GM12878 (cell line): ENCODE measurements around the gene NASP. TPM values are rescaled to one million over a fixed set of nuclear protein-coding genes. Genes with fewer than 3 reads are reported as not detected.

Experiments
- ATF3 ChIP-seq: IDR thresholded peaks from 2 replicates; pipeline ENCODE4 v1.6.1; 2011; ENCODE audit warnings: low read depth, mild to moderate bottlenecking, low read length, moderate library complexity, borderline replicate concordance; ENCODE audit errors: extremely low read depth
- CBX5 ChIP-seq: sonication (generic); IDR thresholded peaks from 2 replicates; pipeline ENCODE4 v1.6.1; 2016; ENCODE audit warnings: low read depth, moderate library complexity, mild to moderate bottlenecking, inconsistent platforms
- CREM ChIP-seq: IDR thresholded peaks from 2 replicates; pipeline ENCODE4 v1.6.1; 2014; ENCODE audit warnings: antibody characterized with exemption, low read depth
- HCFC1 ChIP-seq: fragments of 150-350 bp; IDR thresholded peaks from 2 replicates; pipeline ENCODE4 v1.6.1; 2014; ENCODE audit warnings: low read length
- IKZF1 ChIP-seq: fragments of 450-650 bp; conservative IDR thresholded peaks from 2 replicates; pipeline ENCODE4 v1.6.1; 2017; ENCODE audit warnings: antibody characterized with exemption, mild to moderate bottlenecking
- JUND ChIP-seq: IDR thresholded peaks from 2 replicates; pipeline ENCODE4 v1.6.1; 2012; ENCODE audit warnings: low read depth, mild to moderate bottlenecking, low read length, improper control_type of control experiment, moderate library complexity
- MEF2B ChIP-seq: fragments of 450-650 bp; IDR thresholded peaks from 2 replicates; pipeline ENCODE4 v1.6.1; 2018; ENCODE audit warnings: mild to moderate bottlenecking, moderate library complexity; ENCODE audit not compliant: partially characterized antibody, poor library complexity, severe bottlenecking
- NFYA ChIP-seq: IDR thresholded peaks from 2 replicates; pipeline ENCODE4 v1.6.1; 2011; ENCODE audit warnings: low read depth, mild to moderate bottlenecking, low read length, improper control_type of control experiment, borderline replicate concordance
- NR2F1 ChIP-seq: fragments of 450-650 bp; conservative IDR thresholded peaks from 2 replicates; pipeline ENCODE4 v1.6.1; 2017; ENCODE audit warnings: mild to moderate bottlenecking
- PAX5 ChIP-seq: IDR thresholded peaks from 2 replicates; pipeline ENCODE4 v1.6.1; 2011; ENCODE audit warnings: low read depth, low read length, borderline replicate concordance
- PBX3 ChIP-seq: IDR thresholded peaks from 2 replicates; pipeline ENCODE4 v1.6.1; 2011; ENCODE audit warnings: mild to moderate bottlenecking, low read depth, low read length, moderate library complexity; ENCODE audit not compliant: insufficient replicate concordance
- POLR2A ChIP-seq: IDR thresholded peaks from 2 replicates; pipeline ENCODE4 v1.6.1; 2011; ENCODE audit warnings: low read depth, mild to moderate bottlenecking, low read length
- RCOR1 ChIP-seq: conservative IDR thresholded peaks from 2 replicates; pipeline ENCODE4 v1.6.1; 2012; ENCODE audit warnings: low read depth, low read length, improper control_type of control experiment
- RELA ChIP-seq: fragments of 450-650 bp; IDR thresholded peaks from 2 replicates; pipeline ENCODE4 v1.8.0; 2014; ENCODE audit warnings: borderline replicate concordance; ENCODE audit not compliant: partially characterized antibody
- SUPT20H ChIP-seq: IDR thresholded peaks from 2 replicates; pipeline ENCODE4 v1.6.1; 2011; ENCODE audit warnings: low read depth, mild to moderate bottlenecking, low read length, moderate library complexity, borderline replicate concordance; ENCODE audit not compliant: control insufficient read depth
- YY1 ChIP-seq: IDR thresholded peaks from 2 replicates; pipeline ENCODE4 v1.6.1; 2011; ENCODE audit warnings: low read depth, mild to moderate bottlenecking, low read length
- ZBED1 ChIP-seq: IDR thresholded peaks from 2 replicates; pipeline ENCODE4 v1.6.1; 2016; ENCODE audit warnings: borderline replicate concordance
- ZNF207 ChIP-seq: fragments of 450-650 bp; IDR thresholded peaks from 2 replicates; pipeline ENCODE4 v1.6.1; 2014; ENCODE audit warnings: antibody characterized with exemption, mild to moderate bottlenecking, borderline replicate concordance
- polyA plus RNA-seq, 11 experiments: library from polyadenylated mRNA; depleted of rRNA in 4 of 11; unstranded in 6 of 11; stranded (reverse) in 5 of 11; fragments of >200 nt; fragmentation: Nextera tagmentation in 4 of 11; fragmentation: Illumina TruSeq in 1 of 11; extraction: Ambion mirVana in 4 of 11; extraction: Trizol in 1 of 11; gene quantifications; 1 replicate in 1 of 11; 2 replicates in 10 of 11; pipeline versions ENCODE4 v1.2.1 to v1.2.3, GENCODE V29; 2011 to 2016; ENCODE audit warnings: inconsistent platforms in 2 of 11, missing spikeins in 2 of 11, low read depth in 1 of 11
- total RNA-seq, 4 experiments: library from RNA; depleted of rRNA in 3 of 4; stranded (reverse); fragments of >200 nt in 3 of 4; fragmentation: Illumina TruSeq in 1 of 4; extraction: Trizol in 1 of 4; gene quantifications; 2 replicates each; pipeline versions ENCODE4 v1.2.1 to v1.2.3, GENCODE V29; 2013 to 2021
- TF ChIP-seq, protein P1 (sequence below): fragments of 450-650 bp; conservative IDR thresholded peaks from 2 replicates; pipeline ENCODE4 v1.6.1; 2017; ENCODE audit warnings: mild to moderate bottlenecking, moderate library complexity

The NASP gene
- total and polyA plus RNA-seq, 10 of the 15 experiments (the other 5 are each of a cell fraction or from before 2014, with no cell fraction given): 111 to 321 (median 205) TPM

DNA sequence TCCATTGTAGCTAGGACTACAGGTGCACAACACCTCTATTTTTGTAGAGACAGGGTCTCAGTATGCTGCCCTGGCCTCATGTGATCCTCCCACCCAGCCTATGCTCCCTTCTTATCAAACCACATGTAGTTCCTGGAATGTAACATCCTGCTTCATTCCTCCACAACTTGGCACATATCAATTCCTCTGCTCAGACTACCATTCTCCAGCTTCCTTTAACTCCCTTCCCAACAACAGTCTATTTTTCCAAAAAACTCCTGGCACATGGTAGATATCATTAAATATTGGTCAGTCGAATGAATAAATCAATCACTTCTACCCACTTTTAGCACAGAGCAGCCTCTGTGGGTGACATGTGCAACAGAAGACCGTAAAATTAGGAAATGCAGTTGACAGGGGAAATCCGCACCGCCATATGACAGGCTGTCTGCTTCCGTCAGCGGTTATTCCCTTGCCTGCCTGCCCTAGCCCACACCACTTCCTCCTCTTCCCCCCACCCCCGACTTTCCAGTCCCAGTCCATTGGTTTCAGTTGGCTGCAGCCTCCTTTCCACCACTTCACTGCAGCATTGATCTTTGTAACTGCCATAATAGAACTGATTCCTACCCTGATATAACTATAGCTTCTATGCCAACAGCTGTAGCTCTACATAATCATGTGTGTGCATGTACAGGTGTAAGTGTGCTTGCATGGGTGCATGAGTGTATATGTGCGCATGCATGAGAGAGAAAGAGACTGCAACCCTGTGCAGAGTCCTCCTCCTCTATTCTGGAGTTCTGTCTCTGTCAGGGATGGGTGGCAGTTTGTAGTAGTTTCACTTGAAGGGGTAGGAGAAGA lies 40.0 kb upstream of the NASP start (continued):
- TF ChIP-seq MEF2B (peak; percentile 72), RELA (peak; percentile 98), JUND (no peak), NFYA (no peak), POLR2A (0 out of 2 replicates have a peak, but pooled peaks have one; percentile 29), HCFC1 (no peak), PAX5 (peak; percentile 93), RCOR1 (no peak), CREM (peak; percentile 93), SUPT20H (no peak), ATF3 (no peak), CBX5 (no peak; the same call in 1 of the 2 replicates), ZNF207 (no peak), ZBED1 (peak; percentile 91; the same call in 1 of the 2 replicates), NR2F1 (peak; percentile 48), YY1 (peak; percentile 70), PBX3 (peak; percentile 72), IKZF1 (peak; percentile 99)
- TF ChIP-seq, protein P1, sequence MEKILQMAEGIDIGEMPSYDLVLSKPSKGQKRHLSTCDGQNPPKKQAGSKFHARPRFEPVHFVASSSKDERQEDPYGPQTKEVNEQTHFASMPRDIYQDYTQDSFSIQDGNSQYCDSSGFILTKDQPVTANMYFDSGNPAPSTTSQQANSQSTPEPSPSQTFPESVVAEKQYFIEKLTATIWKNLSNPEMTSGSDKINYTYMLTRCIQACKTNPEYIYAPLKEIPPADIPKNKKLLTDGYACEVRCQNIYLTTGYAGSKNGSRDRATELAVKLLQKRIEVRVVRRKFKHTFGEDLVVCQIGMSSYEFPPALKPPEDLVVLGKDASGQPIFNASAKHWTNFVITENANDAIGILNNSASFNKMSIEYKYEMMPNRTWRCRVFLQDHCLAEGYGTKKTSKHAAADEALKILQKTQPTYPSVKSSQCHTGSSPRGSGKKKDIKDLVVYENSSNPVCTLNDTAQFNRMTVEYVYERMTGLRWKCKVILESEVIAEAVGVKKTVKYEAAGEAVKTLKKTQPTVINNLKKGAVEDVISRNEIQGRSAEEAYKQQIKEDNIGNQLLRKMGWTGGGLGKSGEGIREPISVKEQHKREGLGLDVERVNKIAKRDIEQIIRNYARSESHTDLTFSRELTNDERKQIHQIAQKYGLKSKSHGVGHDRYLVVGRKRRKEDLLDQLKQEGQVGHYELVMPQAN: peak; percentile 54; the same call in 1 of the 2 replicates
